Gastrocnemius medialis (tissue), 4 donors: ENCODE results near the gene ZG16.

Experiments
- CTCF ChIP-seq, 5 experiments: fragments of 450-650 bp in 3 of 5; fragments of 200-600 bp in 2 of 5; sonication (generic) in 2 of 5; IDR thresholded peaks in 4 of 5; conservative IDR thresholded peaks in 1 of 5; 1 replicate in 4 of 5; 2 replicates in 1 of 5; pipeline ENCODE4 v1.5.1; 2016 to 2019; ENCODE audit warnings: antibody characterized with exemption in 5 of 5, mild to moderate bottlenecking in 3 of 5, moderate library complexity in 3 of 5
- POLR2A ChIP-seq, 2 donors: fragments of 450-650 bp; IDR thresholded peaks; one replicate each; pipeline ENCODE4 v1.6.1; 2017; ENCODE audit warnings: antibody characterized with exemption in 2 of 2, mild to moderate bottlenecking in 2 of 2, moderate library complexity in 2 of 2

- no peak for TF ChIP-seq CTCF (IDR thresholded peaks at IDR 0.05 in 4 of 5, conservative IDR thresholded peaks at IDR 0.05 in 1 of 5)
- TF ChIP-seq POLR2A (IDR thresholded peaks at IDR 0.05) = no peak
Measured at GRCh38 chr16:29737713-29738112, 40.3 kb upstream of the ZG16 start.
